Neural cell (in vitro differentiated cells): ENCODE results near the gene ANO5. TPM values are rescaled to one million over a fixed set of nuclear protein-coding genes. Genes with fewer than 3 reads are reported as not detected.

Source experiments
- H2AFZ ChIP-seq: fragments of 200-600, 300-800 bp; sonication (generic), shearing (Covaris generic); 2 replicates; pipeline ENCODE4 v1.6.0; 2014; ENCODE audit warnings: low read depth, mild to moderate bottlenecking, antibody characterized with exemption, low read length, moderate library complexity
- H3F3A ChIP-seq: fragments of 200-600 bp; shearing (Covaris generic); 2 replicates; pipeline ENCODE4 v1.6.1; 2016; ENCODE audit warnings: mild to moderate bottlenecking, moderate library complexity, mixed read lengths, antibody characterized with exemption, low read length; ENCODE audit not compliant: insufficient read depth, poor library complexity, severe bottlenecking
- H3K27ac ChIP-seq: fragments of 200-600, 300-800 bp; sonication (generic), shearing (Covaris generic); 2 replicates; pipeline ENCODE4 v1.5.1; 2014; ENCODE audit warnings: mild to moderate bottlenecking, low read length, moderate library complexity
- H3K27me3 ChIP-seq: fragments of 300-800, 200-600 bp; sonication (generic), shearing (Covaris generic); 2 replicates; pipeline ENCODE4 v1.6.0; 2014; ENCODE audit warnings: mild to moderate bottlenecking, low read depth, low read length, moderate library complexity; ENCODE audit not compliant: insufficient read depth
- H3K36me3 ChIP-seq: fragments of 300-800, 200-600 bp; sonication (generic), shearing (Covaris generic); 2 replicates; pipeline ENCODE4 v1.5.1; 2014; ENCODE audit warnings: mild to moderate bottlenecking, antibody characterized with exemption, low read length, moderate library complexity; ENCODE audit not compliant: insufficient read depth
- H3K4me2 ChIP-seq: fragments of 300-800, 200-600 bp; sonication (generic), shearing (Covaris generic); 2 replicates; pipeline ENCODE4 v1.6.0; 2014; ENCODE audit warnings: mild to moderate bottlenecking, low read length
- H3K4me3 ChIP-seq: fragments of 300-800, 200-600 bp; sonication (generic), shearing (Covaris generic); 2 replicates; pipeline ENCODE4 v1.5.1; 2014; ENCODE audit warnings: mild to moderate bottlenecking, low read length, moderate library complexity
- H3K79me2 ChIP-seq: fragments of 200-600 bp; shearing (Covaris generic); replicated peaks from 2 replicates; pipeline ENCODE4 v1.6.0; 2014; ENCODE audit warnings: mild to moderate bottlenecking, low read length, moderate library complexity; ENCODE audit not compliant: insufficient read depth
- H3K9ac ChIP-seq: fragments of 300-800, 200-600 bp; sonication (generic), shearing (Covaris generic); 2 replicates; pipeline ENCODE4 v1.6.1; 2016; ENCODE audit warnings: mild to moderate bottlenecking, low read length, mixed read lengths
- H3K9me2 ChIP-seq: fragments of 200-600 bp; shearing (Covaris generic); 2 replicates; pipeline ENCODE4 v1.6.1; 2016; ENCODE audit warnings: mild to moderate bottlenecking, low read length, mixed read lengths; ENCODE audit not compliant: insufficient read depth
- H3K9me3 ChIP-seq: fragments of 200-600, 300-800 bp; sonication (generic), shearing (Covaris generic); 2 replicates; pipeline ENCODE4 v1.6.1; 2016; ENCODE audit warnings: mild to moderate bottlenecking, mixed run types, low read length, moderate library complexity, mixed read lengths
- H4K20me1 ChIP-seq: fragments of 200-600 bp; shearing (Covaris generic); 2 replicates; pipeline ENCODE4 v1.6.1; 2016; ENCODE audit warnings: mild to moderate bottlenecking, mixed run types; ENCODE audit not compliant: insufficient read depth
- EP300 ChIP-seq: fragments of 450-650 bp; conservative IDR thresholded peaks from 2 replicates; pipeline ENCODE4 v1.6.1; 2014; ENCODE audit warnings: antibody characterized with exemption, mild to moderate bottlenecking, moderate library complexity; ENCODE audit not compliant: poor library complexity, severe bottlenecking
- EZH2 ChIP-seq: fragments of 200-600, 300-800 bp; shearing (Covaris generic), sonication (generic); IDR thresholded peaks from 2 replicates; pipeline ENCODE4 v1.6.1; 2014; ENCODE audit warnings: antibody characterized with exemption, low read length, borderline replicate concordance, mild to moderate bottlenecking; ENCODE audit not compliant: insufficient read depth, poor library complexity, severe bottlenecking
- MXI1 ChIP-seq: fragments of 450-650 bp; conservative IDR thresholded peaks from 2 replicates; pipeline ENCODE4 v1.6.1; 2014; ENCODE audit warnings: antibody characterized with exemption, mild to moderate bottlenecking; ENCODE audit not compliant: poor library complexity, severe bottlenecking
- POLR2AphosphoS5 ChIP-seq: IDR thresholded peaks from 2 replicates; pipeline ENCODE4 v1.6.1; 2012
- RAD21 ChIP-seq: fragments of 450-650 bp; conservative IDR thresholded peaks from 2 replicates; pipeline ENCODE4 v1.6.1; 2014; ENCODE audit warnings: antibody characterized with exemption, mild to moderate bottlenecking, moderate library complexity
- SMC3 ChIP-seq: fragments of 450-650 bp; conservative IDR thresholded peaks from 2 replicates; pipeline ENCODE4 v1.6.1; 2014; ENCODE audit warnings: antibody characterized with exemption, mild to moderate bottlenecking, moderate library complexity; ENCODE audit not compliant: poor library complexity
- TAF1 ChIP-seq: IDR thresholded peaks from 2 replicates; pipeline ENCODE4 v1.6.1; 2012; ENCODE audit warnings: low read depth
- polyA plus RNA-seq: library from polyadenylated mRNA; depleted of rRNA; stranded (reverse); fragments of >200 nt; gene quantifications from 2 replicates; pipeline ENCODE4 v1.2.3, GENCODE V29; 2014
- TF ChIP-seq, protein P1 (sequence below): fragments of 450-650 bp; IDR thresholded peaks from 2 replicates; pipeline ENCODE4 v1.5.1; 2014; ENCODE audit warnings: antibody characterized with exemption, mild to moderate bottlenecking, moderate library complexity; ENCODE audit not compliant: poor library complexity, severe bottlenecking
- TF ChIP-seq, protein P2 (sequence below): IDR thresholded peaks from 2 replicates; pipeline ENCODE4 v1.6.1; 2012; ENCODE audit warnings: borderline replicate concordance

The ANO5 gene
- polyA plus RNA-seq, 1 donor from 2014 or later: 3.6 TPM

DNA sequence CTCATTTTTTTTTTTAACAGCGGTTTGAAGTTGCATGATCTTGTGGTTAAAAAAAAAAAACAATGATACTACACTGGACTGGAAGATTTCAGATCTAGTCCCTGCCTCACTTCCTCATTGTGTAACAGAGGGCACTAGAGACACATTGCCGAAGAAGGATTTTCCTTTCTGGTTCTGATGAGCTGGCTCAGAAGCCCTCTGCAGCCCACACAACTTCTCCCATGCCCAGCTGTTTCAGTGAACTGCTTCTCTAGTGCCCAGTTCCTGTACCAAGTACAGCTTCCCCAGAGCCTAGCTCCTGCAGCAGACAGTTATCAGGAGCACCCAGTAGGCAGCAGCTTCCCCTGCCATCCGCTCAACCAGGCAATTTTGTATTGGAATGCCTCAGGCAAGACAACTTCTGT lies 29.5 kb upstream of the ANO5 start:
- no peak overlapping the region for H3K9ac ChIP-seq
- H3K79me2 ChIP-seq: no peaks in the 10 kb centered on the region
- H2AFZ ChIP-seq: no peak overlapping the region
- H3K27me3 ChIP-seq: no peaks in the 10 kb centered on the region
- H3F3A ChIP-seq: no peaks in the 10 kb centered on the region
- H3K4me2 ChIP-seq: no peak overlapping the region
- H3K36me3 ChIP-seq: no peaks in the 10 kb centered on the region
- TF ChIP-seq, protein P1, sequence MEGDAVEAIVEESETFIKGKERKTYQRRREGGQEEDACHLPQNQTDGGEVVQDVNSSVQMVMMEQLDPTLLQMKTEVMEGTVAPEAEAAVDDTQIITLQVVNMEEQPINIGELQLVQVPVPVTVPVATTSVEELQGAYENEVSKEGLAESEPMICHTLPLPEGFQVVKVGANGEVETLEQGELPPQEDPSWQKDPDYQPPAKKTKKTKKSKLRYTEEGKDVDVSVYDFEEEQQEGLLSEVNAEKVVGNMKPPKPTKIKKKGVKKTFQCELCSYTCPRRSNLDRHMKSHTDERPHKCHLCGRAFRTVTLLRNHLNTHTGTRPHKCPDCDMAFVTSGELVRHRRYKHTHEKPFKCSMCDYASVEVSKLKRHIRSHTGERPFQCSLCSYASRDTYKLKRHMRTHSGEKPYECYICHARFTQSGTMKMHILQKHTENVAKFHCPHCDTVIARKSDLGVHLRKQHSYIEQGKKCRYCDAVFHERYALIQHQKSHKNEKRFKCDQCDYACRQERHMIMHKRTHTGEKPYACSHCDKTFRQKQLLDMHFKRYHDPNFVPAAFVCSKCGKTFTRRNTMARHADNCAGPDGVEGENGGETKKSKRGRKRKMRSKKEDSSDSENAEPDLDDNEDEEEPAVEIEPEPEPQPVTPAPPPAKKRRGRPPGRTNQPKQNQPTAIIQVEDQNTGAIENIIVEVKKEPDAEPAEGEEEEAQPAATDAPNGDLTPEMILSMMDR: no peak
- TF ChIP-seq RAD21 (no peak), TAF1 (no peak), EP300 (no peak), SMC3 (no peak), EZH2 (no peak), MXI1 (no peak)
- H3K9me3 ChIP-seq: no peaks in the 10 kb centered on the region
- no peaks in the 10 kb centered on the region for H3K9me2 ChIP-seq
- H4K20me1 ChIP-seq: no peaks in the 10 kb centered on the region
- H3K4me3 ChIP-seq: no peak overlapping the region
- H3K27ac ChIP-seq: no peak overlapping the region

DNA sequence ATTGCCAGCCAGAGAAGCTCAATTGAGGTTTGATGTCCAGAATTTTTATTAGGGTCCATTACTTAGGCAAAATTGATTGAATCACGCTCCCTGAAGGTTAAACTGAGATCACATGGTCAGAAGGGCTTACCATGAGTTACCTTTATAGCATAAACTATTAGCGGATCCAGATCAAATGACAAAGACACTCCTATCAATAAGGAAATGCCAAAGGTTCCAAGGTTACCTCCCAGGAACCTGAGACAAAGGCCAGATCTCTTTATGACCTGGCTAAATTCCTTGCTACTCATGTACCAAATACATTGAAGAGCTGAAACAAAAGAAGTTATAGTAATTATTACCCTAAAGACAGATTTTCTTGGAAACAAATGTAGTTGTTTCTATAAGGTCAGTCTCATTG lies 27.8 kb upstream of the ANO5 start:
- TF ChIP-seq MXI1 (no peak), TAF1 (no peak), POLR2AphosphoS5 (no peak), EP300 (no peak), EZH2 (no peak), RAD21 (no peak), SMC3 (no peak)
- TF ChIP-seq, protein P1: no peak
- TF ChIP-seq, protein P2, sequence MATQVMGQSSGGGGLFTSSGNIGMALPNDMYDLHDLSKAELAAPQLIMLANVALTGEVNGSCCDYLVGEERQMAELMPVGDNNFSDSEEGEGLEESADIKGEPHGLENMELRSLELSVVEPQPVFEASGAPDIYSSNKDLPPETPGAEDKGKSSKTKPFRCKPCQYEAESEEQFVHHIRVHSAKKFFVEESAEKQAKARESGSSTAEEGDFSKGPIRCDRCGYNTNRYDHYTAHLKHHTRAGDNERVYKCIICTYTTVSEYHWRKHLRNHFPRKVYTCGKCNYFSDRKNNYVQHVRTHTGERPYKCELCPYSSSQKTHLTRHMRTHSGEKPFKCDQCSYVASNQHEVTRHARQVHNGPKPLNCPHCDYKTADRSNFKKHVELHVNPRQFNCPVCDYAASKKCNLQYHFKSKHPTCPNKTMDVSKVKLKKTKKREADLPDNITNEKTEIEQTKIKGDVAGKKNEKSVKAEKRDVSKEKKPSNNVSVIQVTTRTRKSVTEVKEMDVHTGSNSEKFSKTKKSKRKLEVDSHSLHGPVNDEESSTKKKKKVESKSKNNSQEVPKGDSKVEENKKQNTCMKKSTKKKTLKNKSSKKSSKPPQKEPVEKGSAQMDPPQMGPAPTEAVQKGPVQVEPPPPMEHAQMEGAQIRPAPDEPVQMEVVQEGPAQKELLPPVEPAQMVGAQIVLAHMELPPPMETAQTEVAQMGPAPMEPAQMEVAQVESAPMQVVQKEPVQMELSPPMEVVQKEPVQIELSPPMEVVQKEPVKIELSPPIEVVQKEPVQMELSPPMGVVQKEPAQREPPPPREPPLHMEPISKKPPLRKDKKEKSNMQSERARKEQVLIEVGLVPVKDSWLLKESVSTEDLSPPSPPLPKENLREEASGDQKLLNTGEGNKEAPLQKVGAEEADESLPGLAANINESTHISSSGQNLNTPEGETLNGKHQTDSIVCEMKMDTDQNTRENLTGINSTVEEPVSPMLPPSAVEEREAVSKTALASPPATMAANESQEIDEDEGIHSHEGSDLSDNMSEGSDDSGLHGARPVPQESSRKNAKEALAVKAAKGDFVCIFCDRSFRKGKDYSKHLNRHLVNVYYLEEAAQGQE: no peak
- Histone ChIP-seq H3K36me3 (no peaks in the 10 kb centered on the region), H3K4me2 (no peak overlapping the region), H4K20me1 (no peaks in the 10 kb centered on the region), H3K4me3 (no peak overlapping the region), H3K27me3 (no peaks in the 10 kb centered on the region), H3F3A (no peaks in the 10 kb centered on the region), H3K27ac (no peak overlapping the region), H3K9me2 (no peaks in the 10 kb centered on the region), H3K9ac (no peak overlapping the region), H2AFZ (no peak overlapping the region), H3K79me2 (no peaks in the 10 kb centered on the region), H3K9me3 (no peaks in the 10 kb centered on the region)
